HL-60 (cell line): ENCODE measurements around the gene PIGV.

Source experiments
- GABPA ChIP-seq: IDR thresholded peaks from 2 replicates; pipeline ENCODE4 v1.6.1; 2012; ENCODE audit warnings: low read depth
- POLR2AphosphoS5 ChIP-seq: IDR thresholded peaks from 2 replicates; pipeline ENCODE4 v1.6.1; 2012; ENCODE audit warnings: low read depth
- SPI1 ChIP-seq: IDR thresholded peaks from 2 replicates; pipeline ENCODE4 v1.6.1; 2012; ENCODE audit warnings: low read depth, mild to moderate bottlenecking, borderline replicate concordance
- TF ChIP-seq, protein P1 (sequence below): IDR thresholded peaks from 2 replicates; pipeline ENCODE4 v1.6.1; 2012; ENCODE audit warnings: low read depth; ENCODE audit not compliant: insufficient replicate concordance
- TF ChIP-seq, protein P2 (sequence below): IDR thresholded peaks from one replicate; pipeline ENCODE4 v1.5.1; 2011; ENCODE audit warnings: low read length, control low read depth, inconsistent platforms; ENCODE audit not compliant: insufficient read depth

DNA sequence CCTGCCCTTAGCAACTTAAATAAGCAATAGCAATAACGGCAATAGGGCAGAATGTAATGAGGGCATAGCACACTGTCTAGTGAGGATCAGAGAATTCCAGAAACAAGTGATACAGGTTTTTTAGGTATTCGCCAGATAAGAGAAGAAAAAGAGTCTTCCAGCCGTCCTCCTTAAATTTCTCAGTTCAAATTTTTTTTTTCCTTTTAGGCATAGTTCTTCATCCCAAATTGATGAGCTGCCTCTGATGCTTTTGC, 1.8 kb downstream of the PIGV start:
- TF ChIP-seq, protein P1, sequence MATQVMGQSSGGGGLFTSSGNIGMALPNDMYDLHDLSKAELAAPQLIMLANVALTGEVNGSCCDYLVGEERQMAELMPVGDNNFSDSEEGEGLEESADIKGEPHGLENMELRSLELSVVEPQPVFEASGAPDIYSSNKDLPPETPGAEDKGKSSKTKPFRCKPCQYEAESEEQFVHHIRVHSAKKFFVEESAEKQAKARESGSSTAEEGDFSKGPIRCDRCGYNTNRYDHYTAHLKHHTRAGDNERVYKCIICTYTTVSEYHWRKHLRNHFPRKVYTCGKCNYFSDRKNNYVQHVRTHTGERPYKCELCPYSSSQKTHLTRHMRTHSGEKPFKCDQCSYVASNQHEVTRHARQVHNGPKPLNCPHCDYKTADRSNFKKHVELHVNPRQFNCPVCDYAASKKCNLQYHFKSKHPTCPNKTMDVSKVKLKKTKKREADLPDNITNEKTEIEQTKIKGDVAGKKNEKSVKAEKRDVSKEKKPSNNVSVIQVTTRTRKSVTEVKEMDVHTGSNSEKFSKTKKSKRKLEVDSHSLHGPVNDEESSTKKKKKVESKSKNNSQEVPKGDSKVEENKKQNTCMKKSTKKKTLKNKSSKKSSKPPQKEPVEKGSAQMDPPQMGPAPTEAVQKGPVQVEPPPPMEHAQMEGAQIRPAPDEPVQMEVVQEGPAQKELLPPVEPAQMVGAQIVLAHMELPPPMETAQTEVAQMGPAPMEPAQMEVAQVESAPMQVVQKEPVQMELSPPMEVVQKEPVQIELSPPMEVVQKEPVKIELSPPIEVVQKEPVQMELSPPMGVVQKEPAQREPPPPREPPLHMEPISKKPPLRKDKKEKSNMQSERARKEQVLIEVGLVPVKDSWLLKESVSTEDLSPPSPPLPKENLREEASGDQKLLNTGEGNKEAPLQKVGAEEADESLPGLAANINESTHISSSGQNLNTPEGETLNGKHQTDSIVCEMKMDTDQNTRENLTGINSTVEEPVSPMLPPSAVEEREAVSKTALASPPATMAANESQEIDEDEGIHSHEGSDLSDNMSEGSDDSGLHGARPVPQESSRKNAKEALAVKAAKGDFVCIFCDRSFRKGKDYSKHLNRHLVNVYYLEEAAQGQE = no peak
- TF ChIP-seq, protein P2, sequence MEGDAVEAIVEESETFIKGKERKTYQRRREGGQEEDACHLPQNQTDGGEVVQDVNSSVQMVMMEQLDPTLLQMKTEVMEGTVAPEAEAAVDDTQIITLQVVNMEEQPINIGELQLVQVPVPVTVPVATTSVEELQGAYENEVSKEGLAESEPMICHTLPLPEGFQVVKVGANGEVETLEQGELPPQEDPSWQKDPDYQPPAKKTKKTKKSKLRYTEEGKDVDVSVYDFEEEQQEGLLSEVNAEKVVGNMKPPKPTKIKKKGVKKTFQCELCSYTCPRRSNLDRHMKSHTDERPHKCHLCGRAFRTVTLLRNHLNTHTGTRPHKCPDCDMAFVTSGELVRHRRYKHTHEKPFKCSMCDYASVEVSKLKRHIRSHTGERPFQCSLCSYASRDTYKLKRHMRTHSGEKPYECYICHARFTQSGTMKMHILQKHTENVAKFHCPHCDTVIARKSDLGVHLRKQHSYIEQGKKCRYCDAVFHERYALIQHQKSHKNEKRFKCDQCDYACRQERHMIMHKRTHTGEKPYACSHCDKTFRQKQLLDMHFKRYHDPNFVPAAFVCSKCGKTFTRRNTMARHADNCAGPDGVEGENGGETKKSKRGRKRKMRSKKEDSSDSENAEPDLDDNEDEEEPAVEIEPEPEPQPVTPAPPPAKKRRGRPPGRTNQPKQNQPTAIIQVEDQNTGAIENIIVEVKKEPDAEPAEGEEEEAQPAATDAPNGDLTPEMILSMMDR = no peak
- TF ChIP-seq GABPA (no peak), POLR2AphosphoS5 (no peak), SPI1 (no peak)
